Dedifferentiated amniotic fluid mesenchymal stem cell (primary cell): ENCODE results near the gene BEAN1.

ENCODE experiments used
- DNase-seq: peaks from one replicate; pipeline ENCODE4 v3.0.0-alpha.2; 2016; ENCODE audit errors: extremely low spot score

BEAN1 gene, protein sequence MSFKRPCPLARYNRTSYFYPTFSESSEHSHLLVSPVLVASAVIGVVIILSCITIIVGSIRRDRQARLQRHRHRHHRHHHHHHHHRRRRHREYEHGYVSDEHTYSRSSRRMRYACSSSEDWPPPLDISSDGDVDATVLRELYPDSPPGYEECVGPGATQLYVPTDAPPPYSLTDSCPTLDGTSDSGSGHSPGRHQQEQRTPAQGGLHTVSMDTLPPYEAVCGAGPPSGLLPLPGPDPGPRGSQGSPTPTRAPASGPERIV

GRCh38 chr16:66427036-66427860, at the start of gene BEAN1:
Gene BEAN1 (plus strand): TSS chr16:66427295. CDS start chr16:66437677, 10,382 bp downstream.
- DNase-seq, result no peak

DNA sequence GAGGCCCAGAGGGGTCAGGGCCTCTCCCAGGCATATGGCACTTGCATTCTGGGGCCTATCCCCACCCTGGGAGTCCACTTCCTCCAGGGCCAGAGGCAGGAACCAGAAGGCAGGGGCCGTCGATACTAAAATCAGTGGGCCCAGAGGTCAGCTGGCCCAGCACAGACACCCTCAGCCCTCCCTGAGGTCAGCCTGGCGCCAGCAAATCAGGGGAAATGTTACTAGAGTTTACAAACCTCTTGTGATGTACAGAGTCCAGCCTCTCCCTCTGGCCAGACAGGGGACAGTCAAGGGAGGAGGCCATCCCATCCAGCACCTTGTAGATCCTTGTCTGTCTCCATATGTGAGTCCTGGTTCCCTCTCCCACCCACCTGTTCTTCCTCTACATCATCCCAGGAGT, 49.8 kb upstream of the BEAN1 start:
- DNase-seq, result no peak

DNA sequence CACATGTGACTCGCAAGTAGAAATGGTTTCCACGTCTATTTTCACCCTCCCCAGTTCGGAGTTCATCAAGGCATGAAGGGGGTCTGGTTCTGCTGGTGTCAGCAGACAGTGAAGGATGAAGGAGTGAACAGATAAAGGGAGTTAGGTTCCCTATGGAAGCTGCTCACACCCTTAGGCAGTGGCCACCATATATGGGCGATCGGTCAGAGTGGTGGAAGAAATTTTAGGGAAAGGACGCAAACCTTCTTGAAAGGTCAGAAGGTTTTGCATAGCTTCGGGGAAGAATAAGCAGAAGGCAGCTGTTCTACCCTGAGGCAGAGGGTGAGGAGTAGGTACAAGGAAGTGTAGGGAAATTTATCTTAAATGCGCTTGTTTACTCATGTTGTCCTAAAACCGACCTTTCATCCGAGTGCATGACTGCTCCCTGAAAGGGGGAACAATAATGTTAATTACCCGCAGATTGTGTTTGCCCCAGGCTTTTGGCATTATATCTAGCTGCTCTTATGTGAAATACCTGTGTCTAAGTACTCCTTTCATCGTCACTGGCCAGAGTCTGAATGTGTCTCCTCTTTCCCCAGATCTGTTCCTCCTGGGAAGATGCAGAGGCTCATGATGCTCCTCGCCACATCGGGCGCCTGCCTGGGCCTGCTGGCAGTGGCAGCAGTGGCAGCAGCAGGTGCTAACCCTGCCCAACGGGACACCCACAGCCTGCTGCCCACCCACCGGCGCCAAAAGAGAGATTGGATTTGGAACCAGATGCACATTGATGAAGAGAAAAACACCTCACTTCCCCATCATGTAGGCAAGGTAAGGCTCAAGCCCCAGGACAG, 48.1 kb upstream of the BEAN1 start:
- no peak for DNase-seq

DNA sequence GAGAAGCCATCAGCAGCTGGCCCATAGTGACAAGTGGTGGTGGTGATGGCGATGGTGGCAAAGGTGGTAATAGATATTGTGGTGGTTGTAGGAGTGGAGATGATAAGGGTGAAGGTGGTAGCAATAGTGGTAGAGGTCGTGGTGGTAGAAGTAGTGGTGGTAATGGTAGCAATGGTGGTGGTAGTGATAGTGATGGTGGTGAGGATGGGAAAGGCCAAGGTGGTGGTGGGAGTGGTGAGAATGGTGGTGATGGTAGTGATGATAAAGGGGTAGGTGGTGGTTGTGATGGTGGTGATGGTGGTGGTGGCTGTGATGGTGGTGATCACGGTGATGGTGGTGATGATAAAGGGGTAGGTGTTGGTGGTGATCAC, 47.5 kb upstream of the BEAN1 start:
- DNase-seq, result no peak

DNA sequence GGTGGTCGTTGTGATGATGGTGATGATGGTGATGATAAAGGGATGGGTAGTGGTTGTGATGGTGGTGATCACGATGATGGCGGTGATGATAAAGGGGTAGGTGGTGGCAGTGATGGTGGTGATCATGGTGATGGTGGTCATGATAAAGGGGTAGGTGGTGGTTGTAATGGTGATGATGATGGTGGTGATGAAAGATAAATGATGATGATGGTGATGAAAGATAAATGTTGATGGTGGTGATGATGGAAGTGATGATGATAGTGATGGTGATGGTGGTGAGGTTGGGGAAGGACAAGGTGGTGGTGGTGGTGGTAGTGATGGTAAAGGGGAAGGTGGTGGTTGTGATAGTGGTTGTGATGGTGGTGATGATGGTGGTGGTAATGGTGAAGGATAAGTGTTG, 46.7 kb upstream of the BEAN1 start:
- DNase-seq, result no peak

DNA sequence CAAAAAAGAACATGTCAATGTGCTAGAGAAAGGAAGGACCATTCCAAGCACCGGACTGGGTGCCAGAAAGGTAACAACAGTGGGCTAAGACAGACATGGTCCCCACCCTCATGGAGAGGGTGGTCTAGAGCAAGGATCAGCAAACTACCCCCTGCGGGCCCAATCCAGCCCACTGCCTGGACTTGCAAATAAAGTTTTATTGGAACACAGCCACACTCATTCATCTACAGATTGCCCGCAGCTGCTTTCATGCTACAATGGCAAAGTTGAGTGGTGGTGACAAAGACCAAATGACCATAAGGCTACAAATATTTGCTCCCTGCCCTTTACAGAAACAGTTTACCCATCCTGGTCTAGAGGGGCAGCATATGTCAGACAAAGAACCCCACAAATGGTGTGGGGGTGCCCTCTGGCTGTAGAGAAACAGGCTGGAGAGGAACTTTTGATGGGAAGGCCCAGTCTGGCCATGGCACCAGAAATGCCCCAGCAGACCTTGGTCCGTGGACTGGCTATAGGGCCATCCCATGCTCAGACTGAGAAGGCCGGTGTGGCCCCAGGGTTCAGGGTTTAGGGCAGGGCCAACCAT, 45.4 kb upstream of the BEAN1 start:
- DNase-seq, result no peak

DNA sequence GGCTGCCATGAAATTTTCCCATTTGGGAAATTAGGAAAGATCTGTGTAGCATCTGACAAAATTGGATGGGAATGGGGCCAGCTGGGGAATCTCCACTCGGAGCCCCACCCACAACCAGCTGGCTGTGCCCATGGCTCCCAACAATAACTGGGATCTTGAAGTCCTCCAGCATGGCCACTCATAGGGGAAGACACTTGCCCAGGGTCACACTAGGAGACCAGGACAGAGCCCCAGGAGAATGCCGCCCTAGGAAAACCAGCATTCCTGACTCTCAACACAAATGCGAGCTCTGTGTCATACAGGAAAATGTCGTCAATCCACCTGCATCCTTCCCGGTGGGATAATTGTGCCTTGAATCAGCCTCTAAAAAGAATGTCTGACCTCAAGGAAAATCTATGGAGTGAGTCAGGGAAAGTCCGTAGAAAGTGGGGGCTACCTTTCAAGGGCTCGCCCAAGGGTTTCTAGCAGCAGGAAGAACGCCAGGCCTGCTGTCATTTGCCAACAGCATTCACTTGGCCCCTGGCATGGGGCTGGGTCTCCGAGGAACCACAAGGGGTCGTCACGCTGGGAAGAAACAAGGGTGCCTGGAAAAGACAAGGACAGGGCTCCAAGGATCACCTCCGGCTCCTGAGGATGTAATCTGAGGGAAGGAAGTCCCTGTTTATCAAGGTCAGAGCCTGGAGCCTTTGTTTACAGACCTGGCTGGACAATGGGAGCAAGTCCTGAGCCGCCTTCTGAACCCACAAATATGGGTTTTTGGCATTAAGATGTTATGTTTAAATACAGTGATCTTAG, 44.7 kb upstream of the BEAN1 start:
- peak; percentile 36 for DNase-seq

DNA sequence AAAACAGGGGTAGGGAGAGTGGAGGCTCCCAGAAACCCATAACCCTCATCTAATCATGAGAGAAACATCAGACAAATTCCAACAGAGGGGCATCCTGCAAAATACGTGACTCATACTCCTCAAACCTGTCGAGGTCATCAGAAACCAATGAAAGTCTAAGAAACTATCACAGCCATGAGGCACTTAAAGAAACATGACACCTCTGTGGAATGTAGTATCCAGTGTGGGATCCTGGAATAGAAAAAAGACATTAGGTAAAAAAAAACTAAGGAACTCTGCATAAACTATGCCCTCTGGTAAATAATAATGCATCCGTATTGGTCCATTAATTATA, 44.2 kb upstream of the BEAN1 start:
- DNase-seq, result peak; percentile 72

DNA sequence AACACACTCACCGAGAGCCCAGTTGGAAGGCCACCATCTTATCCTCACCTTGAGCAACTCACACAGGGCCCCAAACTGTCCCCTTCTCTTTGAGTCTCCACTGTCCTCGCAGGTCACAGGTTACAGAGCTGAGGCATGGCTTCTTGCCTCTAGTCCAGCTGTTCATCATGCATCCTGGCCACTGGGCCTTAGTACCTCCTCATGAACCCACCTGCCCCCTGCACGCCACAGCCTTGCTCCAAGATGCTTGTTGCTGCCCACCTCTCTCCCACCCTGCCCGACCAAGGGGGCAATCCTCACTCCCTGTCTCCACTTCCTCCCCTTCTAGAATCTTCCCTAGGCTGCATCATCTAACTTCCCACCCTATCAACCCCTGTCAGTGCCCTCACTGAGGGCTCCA, 43.5 kb upstream of the BEAN1 start:
- DNase-seq, result no peak

DNA sequence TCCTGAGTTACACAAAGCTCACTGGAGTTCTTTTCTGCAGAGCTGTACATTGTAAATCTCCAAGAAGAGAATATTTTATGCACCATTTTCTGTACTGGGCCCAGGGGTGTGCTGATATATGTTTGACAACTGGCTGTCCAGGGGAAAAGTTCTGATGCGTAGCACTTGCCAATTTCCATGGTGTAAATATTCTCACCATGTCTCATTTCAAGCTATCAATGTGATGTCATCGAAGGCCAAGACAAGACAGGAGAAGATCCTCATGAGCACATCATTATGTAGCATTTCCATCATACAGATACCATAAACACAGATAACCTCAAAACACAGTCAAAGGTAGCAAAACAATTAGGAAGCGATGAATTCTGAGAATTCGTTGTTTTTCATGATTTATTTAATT, 41.7 kb upstream of the BEAN1 start:
- DNase-seq, result no peak

DNA sequence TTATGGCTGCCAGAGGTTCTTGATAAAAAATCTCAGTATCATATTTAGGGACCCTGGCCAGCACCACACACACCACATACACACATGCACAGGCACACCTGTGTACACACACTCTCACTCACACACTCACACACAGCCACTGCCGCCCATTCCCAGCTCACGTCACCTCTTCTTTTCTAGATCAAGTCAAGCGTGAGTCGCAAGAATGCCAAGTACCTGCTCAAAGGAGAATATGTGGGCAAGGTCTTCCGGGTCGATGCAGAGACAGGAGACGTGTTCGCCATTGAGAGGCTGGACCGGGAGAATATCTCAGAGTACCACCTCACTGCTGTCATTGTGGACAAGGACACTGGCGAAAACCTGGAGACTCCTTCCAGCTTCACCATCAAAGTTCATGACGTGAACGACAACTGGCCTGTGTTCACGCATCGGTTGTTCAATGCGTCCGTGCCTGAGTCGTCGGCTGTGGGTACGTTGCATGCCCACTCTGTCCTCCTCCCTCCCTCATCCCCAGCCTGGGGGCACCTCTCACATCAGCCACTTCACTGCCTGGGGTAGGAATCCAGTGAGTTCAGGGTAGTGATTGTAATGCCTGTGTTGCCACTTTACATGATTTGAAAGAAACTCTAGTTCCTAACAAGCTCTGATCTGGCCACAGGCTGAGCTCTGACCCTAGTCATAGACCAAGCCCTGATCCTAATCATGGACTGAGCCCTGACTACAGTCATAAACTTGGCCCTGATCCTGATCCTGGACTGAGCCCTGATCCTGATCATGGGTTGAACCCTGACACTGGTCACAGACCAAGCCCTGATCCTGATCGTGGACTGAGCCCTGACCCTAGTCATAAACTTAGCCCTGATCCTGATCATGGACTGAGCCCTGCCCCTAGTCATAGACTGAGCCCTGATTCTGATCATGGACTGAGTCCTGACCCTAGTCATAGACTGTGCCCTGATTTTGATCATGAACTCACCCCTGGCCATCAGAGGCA, 40.2 kb upstream of the BEAN1 start:
- no peak for DNase-seq

DNA sequence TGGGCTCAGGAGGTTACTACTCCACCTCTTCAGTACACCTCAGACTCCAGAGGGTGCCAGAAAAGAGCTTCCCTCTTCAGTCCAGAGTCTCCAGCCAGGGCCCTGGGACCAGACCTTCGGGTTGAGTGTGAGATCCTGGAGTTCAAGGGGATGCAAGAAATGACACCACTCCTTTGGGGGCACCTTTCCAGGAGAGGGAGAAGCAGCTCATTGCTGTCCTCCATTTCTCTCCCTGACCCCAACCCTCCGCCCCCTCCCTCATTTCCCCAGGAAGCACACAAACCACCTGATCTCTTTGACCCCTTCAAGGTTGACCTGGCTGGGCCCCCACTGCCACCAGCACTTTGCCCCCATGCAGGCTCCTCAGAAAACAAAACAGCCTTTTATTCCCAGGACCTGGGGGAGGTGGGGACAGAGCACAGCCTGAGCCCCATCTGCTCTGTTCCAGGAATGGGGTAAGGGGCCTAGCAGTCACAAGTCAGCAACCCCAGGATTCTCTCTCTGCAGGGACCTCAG, 39.2 kb upstream of the BEAN1 start:
- DNase-seq, result no peak

GRCh38 chr16:66388350-66389139, 38.5 kb upstream of the BEAN1 start:
- no peak for DNase-seq

- no peak for DNase-seq
Measured at GRCh38 chr16:66389256-66390176, 37.6 kb upstream of the BEAN1 start.

DNA sequence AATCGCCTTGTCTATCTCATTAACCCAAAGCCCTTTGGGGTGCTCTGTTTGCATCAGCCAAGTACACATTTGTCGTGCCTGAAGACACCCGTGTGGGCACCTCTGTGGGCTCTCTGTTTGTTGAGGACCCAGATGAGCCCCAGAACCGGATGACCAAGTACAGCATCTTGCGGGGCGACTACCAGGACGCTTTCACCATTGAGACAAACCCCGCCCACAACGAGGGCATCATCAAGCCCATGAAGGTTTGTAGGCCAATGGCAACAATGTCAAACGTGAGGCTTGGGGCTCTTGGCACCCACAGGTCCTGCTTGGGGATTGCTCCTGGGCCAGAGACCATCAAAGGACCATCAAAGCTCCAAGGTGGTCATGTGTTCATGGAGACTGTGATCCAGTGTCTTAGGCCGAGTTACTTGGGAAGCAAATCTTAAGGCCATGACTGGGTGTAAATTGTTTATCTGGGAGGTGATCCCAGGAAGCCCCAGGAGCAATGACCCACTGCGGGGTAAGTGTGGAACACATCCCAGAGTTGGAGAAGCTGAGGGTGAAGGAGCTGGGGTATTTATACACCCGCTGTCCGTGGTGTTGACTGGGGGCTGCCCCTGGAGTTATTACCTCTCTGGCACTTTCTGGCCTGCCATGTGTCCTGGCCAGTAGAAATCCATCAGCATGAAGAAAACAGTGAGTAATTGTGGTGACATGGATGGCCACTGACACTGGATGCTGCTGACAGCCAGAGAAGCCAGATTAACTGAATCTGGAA, 36.6 kb upstream of the BEAN1 start:
- no peak for DNase-seq

GRCh38 chr16:66391726-66392670, 35.1 kb upstream of the BEAN1 start:
- DNase-seq, result no peak
